Kidney (tissue), 14 donors: ENCODE data around the gene CHRNB4. TPM values are rescaled to one million over a fixed set of nuclear protein-coding genes. Genes with fewer than 3 reads are reported as not detected.

Experiments used
- DNase-seq, 5 donors: peaks; one replicate each; pipeline ENCODE4 v3.0.0-alpha.2; 2013 to 2020
- FAIRE-seq: peaks from 2 replicates; lab custom pipeline; 2012; peaks lifted over from hg19 to GRCh38; lab: Jason Lieb, UNC
- H3K27ac ChIP-seq, 2 donors: one replicate each; pipeline ENCODE4 v1.7.0; 2013; ENCODE audit warnings: low read depth in 2 of 2, low read length in 2 of 2, inconsistent platforms in 1 of 2
- H3K27me3 ChIP-seq: one replicate; pipeline ENCODE4 v1.7.1; 2013; ENCODE audit warnings: low read length, inconsistent platforms; ENCODE audit not compliant: control insufficient read depth, insufficient read depth
- H3K36me3 ChIP-seq, 3 donors: one replicate each; pipeline versions ENCODE4 v1.7.0 to v1.7.1; 2013; ENCODE audit warnings: low read length in 3 of 3, control low read depth in 1 of 3, inconsistent platforms in 1 of 3; ENCODE audit not compliant: insufficient read depth in 3 of 3, control insufficient read depth in 2 of 3
- H3K4me1 ChIP-seq, 3 donors: one replicate each; pipeline versions ENCODE4 v1.7.0 to v1.7.1; 2013; ENCODE audit warnings: low read length in 3 of 3, inconsistent platforms in 1 of 3, low read depth in 1 of 3; ENCODE audit not compliant: control insufficient read depth in 2 of 3, insufficient read depth in 2 of 3
- H3K4me3 ChIP-seq, 3 donors: one replicate each; pipeline versions ENCODE4 v1.7.0 to v1.8.1; 2013; ENCODE audit warnings: low read length in 3 of 3, control low read depth in 1 of 3, inconsistent platforms in 1 of 3
- H3K9ac ChIP-seq, 3 donors: one replicate each; pipeline versions ENCODE4 v1.7.0 to v1.7.1; 2013; ENCODE audit warnings: low read length in 3 of 3, control low read depth in 1 of 3, inconsistent platforms in 1 of 3
- H3K9me3 ChIP-seq, 3 donors: one replicate each; pipeline versions ENCODE4 v1.7.0 to v1.7.1; 2013; ENCODE audit warnings: low read length in 3 of 3, control low read depth in 1 of 3, inconsistent platforms in 1 of 3; ENCODE audit not compliant: control insufficient read depth in 2 of 3, insufficient read depth in 1 of 3
- intact Hi-C: fragments of 100-400 bp; cut with DNase I; formaldehyde crosslinking; loops from one replicate; pipeline ENCODE4 v1.11.1; 2022
- polyA plus RNA-seq: library from polyadenylated mRNA; stranded (reverse); fragments of 350-450 nt; fragmentation: Illumina TruSeq; extraction: RNeasy Lipid Tissue Mini Kit (QIAGEN cat#74804); gene quantifications from one replicate; pipeline ENCODE4 v1.2.3, GENCODE V29; 2014; ENCODE audit warnings: low read depth, low replicate concordance; ENCODE audit not compliant: insufficient read depth
- total RNA-seq: library from RNA; stranded (reverse); fragmentation: NEBNext Ultra II Directional; extraction: Animal tissue kit (Norgen Biotek cat#: 25700); gene quantifications from one replicate; pipeline ENCODE4 v1.2.1, GENCODE V29; 2021
- TF ChIP-seq, protein P1 (sequence below): IDR thresholded peaks from 3 replicates; pipeline ENCODE4 v1.5.1; 2012; ENCODE audit warnings: mild to moderate bottlenecking, moderate library complexity, borderline replicate concordance; ENCODE audit not compliant: insufficient read depth; ENCODE audit errors: extremely low read depth
- donor health status: control.
- donor health status: control.
- donor health status: control.
- donor health status: control.
- donor health status: control.
- donor health status: DM: yes; HTN: yes; CAD: no.
- donor health status: Normal renal cell carcinoma (clear cell type).

The CHRNB4 gene
- total and polyA plus RNA-seq, 2 donors from 2014 or later = 0.13 to 0.32 TPM

DNA sequence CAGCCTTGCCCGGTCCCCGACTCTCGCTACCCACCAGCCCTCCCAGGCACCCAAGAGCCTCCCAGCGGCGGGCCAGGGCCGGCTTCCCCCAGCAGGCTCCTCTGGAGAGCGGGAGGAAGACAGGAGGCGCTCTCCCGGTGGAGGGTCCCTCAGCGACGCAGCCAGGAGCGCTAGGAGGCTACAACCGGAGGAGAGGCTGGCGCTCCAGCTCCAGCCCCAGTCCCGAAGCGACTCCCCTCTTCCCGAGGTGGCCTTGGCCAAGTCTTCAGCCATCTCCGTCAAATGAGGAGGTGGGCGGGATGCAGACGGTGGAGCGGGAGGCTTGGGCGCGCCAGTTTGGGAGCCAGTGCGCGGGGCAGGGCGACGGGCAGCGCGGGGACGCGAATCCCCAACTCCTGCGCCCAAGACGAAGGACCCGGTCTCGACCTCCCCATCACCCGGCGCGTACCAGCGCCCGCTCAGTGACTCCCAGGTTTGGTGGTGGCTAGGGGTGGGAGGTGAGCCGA is 20.9 kb downstream of the CHRNB4 start:
- peaks cover 3% of the 10 kb centered on the region for H3K27me3 ChIP-seq
- intact Hi-C loops = loop anchor here (5.0 kb wide), 1 partner anchor 92 kb away; no protein-coding TSS in a partner anchor

DNA sequence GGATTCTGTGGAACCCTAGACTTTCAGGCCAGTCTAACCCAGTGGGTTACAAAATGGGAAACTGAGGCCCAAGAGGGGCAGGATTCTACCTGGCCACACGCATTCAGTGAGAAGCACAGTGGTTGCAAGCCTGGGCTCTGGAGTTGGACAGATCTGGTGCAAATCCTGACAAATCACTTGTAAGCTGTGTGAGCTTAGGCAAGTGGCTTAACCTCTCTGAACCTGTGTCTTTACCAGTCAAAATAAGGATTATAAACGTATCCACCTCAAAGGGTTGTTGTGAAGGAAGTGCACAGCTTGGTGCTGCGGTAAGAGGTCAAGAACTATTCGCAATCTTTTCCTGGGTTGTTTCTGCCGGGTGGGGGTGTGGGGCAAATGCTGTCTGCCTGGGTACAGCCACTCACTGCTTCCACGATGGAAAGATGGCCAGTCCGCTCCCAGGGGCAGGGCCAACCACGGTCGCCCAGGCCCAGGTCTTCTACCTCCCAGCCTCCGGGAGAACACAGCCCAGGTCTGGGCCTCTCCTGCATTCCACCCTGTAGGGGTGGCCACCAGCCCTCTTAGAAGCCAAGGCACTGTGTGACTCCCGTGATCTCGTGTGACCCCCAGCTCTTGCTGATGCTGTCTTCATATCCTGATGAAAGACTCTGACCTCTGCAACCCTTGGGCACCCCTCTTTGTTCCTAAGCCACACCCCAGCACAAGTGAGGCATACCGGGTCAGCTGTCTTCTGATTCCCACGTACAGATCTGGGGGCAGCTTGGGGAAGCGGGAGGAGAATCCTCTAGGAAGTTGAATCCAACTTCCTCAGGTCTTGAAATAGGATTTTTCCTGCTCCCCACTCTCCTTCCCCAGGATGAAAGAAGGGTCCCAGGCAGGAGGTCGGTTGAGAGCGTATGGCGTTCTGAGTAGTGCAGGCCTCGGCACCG is 21.7 kb downstream of the CHRNB4 start:
- no peaks in the 10 kb centered on the region for H3K9me3 ChIP-seq
- no peaks in the 10 kb centered on the region for H3K36me3 ChIP-seq
- intact Hi-C loops = no loop called here
- no peak overlapping the region for H3K9ac ChIP-seq
- no peaks in the 10 kb centered on the region for H3K4me1 ChIP-seq
- no peak for FAIRE-seq
- H3K27me3 ChIP-seq = peaks cover 3% of the 10 kb centered on the region
- TF ChIP-seq, protein P1, sequence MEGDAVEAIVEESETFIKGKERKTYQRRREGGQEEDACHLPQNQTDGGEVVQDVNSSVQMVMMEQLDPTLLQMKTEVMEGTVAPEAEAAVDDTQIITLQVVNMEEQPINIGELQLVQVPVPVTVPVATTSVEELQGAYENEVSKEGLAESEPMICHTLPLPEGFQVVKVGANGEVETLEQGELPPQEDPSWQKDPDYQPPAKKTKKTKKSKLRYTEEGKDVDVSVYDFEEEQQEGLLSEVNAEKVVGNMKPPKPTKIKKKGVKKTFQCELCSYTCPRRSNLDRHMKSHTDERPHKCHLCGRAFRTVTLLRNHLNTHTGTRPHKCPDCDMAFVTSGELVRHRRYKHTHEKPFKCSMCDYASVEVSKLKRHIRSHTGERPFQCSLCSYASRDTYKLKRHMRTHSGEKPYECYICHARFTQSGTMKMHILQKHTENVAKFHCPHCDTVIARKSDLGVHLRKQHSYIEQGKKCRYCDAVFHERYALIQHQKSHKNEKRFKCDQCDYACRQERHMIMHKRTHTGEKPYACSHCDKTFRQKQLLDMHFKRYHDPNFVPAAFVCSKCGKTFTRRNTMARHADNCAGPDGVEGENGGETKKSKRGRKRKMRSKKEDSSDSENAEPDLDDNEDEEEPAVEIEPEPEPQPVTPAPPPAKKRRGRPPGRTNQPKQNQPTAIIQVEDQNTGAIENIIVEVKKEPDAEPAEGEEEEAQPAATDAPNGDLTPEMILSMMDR = no peak
- H3K4me3 ChIP-seq = no peak overlapping the region
- DNase-seq = no peak
- H3K27ac ChIP-seq = no peak overlapping the region

More for the DNA sequence above, 20.9 kb downstream of the CHRNB4 start:
- TF ChIP-seq, protein P1 = no peak
- Histone ChIP-seq H3K9ac (no peak overlapping the region), H3K9me3 (no peaks in the 10 kb centered on the region), H3K27ac (no peak overlapping the region), H3K36me3 (no peaks in the 10 kb centered on the region), H3K4me1 (no peaks in the 10 kb centered on the region), H3K4me3 (peak overlapping the region in 1 of 3 donors; percentile 1)
- peak in 4 of 5 donors; percentile 60 to 72 (median 66) for DNase-seq
- FAIRE-seq = no peak

DNA sequence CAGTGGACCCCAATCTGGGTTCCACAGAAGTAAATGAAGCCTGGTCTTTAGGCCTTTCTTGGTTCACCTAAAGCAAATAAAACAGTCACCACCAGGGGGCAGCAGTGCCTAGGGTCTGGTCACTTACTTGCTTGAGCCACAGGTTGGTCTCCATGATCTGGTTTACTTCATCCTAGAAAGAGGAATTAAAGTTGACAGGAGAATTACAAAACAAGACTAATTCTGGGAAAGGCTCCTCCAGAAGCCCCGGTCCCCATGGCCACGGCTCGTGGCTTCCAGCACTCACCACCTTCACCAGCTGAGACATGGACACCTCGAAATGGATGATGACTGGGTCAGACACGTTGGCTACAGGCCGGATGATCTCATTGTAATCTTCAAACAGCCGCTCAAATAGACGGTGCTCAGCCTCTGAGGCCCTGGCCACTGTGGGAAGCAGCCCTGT is 22.5 kb downstream of the CHRNB4 start:
- FAIRE-seq (no peak), DNase-seq (peak; percentile 83 to 94 (median 92))
- Histone ChIP-seq H3K9ac (no peak overlapping the region), H3K4me3 (no peak overlapping the region), H3K4me1 (no peaks in the 10 kb centered on the region), H3K27me3 (peaks cover 3% of the 10 kb centered on the region), H3K27ac (no peak overlapping the region), H3K36me3 (no peaks in the 10 kb centered on the region), H3K9me3 (no peaks in the 10 kb centered on the region)
- intact Hi-C loops = no loop called here
- TF ChIP-seq, protein P1 = peak; percentile 86
